Esophagus squamous epithelium (tissue), 5 donors: ENCODE results near the gene KLHL14. TPM values are rescaled to one million over a fixed set of nuclear protein-coding genes. Genes with fewer than 3 reads are reported as not detected.

ENCODE experiments used
- DNase-seq: peaks from one replicate; lab custom pipeline; 2025; lab: John Stamatoyannopoulos, UW
- H3K27ac ChIP-seq, 4 donors: fragments of 200-600 bp; sonication (generic); one replicate each; pipeline ENCODE4 v1.5.1; 2016 to 2019; ENCODE audit warnings: mild to moderate bottlenecking in 1 of 4
- H3K27me3 ChIP-seq, 4 donors: fragments of 200-600 bp; sonication (generic); 1 replicate in 3 of 4; 2 replicates in 1 of 4; pipeline versions ENCODE4 v1.5.1 to v1.6.0; 2017 to 2021; ENCODE audit warnings: antibody characterized with exemption in 1 of 4
- H3K36me3 ChIP-seq, 3 donors: fragments of 200-600 bp; sonication (generic); one replicate each; pipeline ENCODE4 v1.5.1; 2016 to 2019
- H3K4me1 ChIP-seq, 3 donors: fragments of 200-600 bp; sonication (generic); one replicate each; pipeline ENCODE4 v1.5.1; 2017 to 2019
- H3K4me3 ChIP-seq, 4 donors: fragments of 200-600 bp; sonication (generic); 1 replicate in 3 of 4; 2 replicates in 1 of 4; pipeline ENCODE4 v1.5.1; 2016 to 2019; ENCODE audit warnings: mild to moderate bottlenecking in 2 of 4, moderate library complexity in 1 of 4
- H3K9me3 ChIP-seq, 3 donors: fragments of 200-600 bp; sonication (generic); one replicate each; pipeline ENCODE4 v1.5.1; 2016 to 2019
- CTCF ChIP-seq, 6 experiments: fragments of 450-650 bp in 4 of 6; fragments of 200-600 bp in 2 of 6; sonication (generic) in 2 of 6; IDR thresholded peaks; one replicate each; pipeline ENCODE4 v1.5.1; 2016 to 2019; ENCODE audit warnings: antibody characterized with exemption in 6 of 6, mild to moderate bottlenecking in 4 of 6, moderate library complexity in 4 of 6
- POLR2A ChIP-seq, 4 donors: fragments of 450-650 bp; IDR thresholded peaks; one replicate each; pipeline ENCODE4 v1.6.1; 2017; ENCODE audit warnings: antibody characterized with exemption in 4 of 4, mild to moderate bottlenecking in 4 of 4, moderate library complexity in 3 of 4
- WGBS, 2 donors: methylation state at CpG; one replicate each; pipeline ENCODE4 v1.1.5; 2018; 5-methylcytosine and 5-hydroxymethylcytosine counted together
- intact Hi-C: fragments of 100-400 bp; cut with DNase I; formaldehyde crosslinking; loops from one replicate; pipeline ENCODE4 v1.15.0; 2022
- total RNA-seq, 4 donors: library from RNA; depleted of rRNA; stranded (reverse); fragments of >200 nt; gene quantifications; one replicate each; pipeline ENCODE4 v1.1.0, GENCODE V29; 2016
- donor health status: DM: yes; HTN: yes; CAD: no.

The KLHL14 gene
- total RNA-seq, 4 donors from 2014 or later = 0.04 to 0.95 (median 0.42) TPM

GRCh38 chr18:32735781-32736180, 37.0 kb downstream of the KLHL14 start:
- peaks cover 0 to 2% (median 0%) of the 10 kb centered on the region in 3 donors for H3K4me1 ChIP-seq
- intact Hi-C loops = no loop called here
- no peak for DNase-seq
- H3K4me3 ChIP-seq = no peak overlapping the region
- H3K36me3 ChIP-seq = no peaks in the 10 kb centered on the region
- no peak overlapping the region for H3K27ac ChIP-seq
- TF ChIP-seq CTCF (IDR thresholded peaks at IDR 0.05) = no peak
- TF ChIP-seq POLR2A (IDR thresholded peaks at IDR 0.05) = no peak
- no peaks in the 10 kb centered on the region for H3K9me3 ChIP-seq
- H3K27me3 ChIP-seq = no peaks in the 10 kb centered on the region
- 51 to 54% methylated on average over 2 of the region's 2 CpGs for WGBS, 2 donors

GRCh38 chr18:32734442-32734841, 38.4 kb downstream of the KLHL14 start:
- Histone ChIP-seq H3K9me3 (no peaks in the 10 kb centered on the region), H3K36me3 (no peaks in the 10 kb centered on the region), H3K27me3 (no peaks in the 10 kb centered on the region), H3K4me1 (peaks cover 0 to 15% (median 0%) of the 10 kb centered on the region in 3 donors), H3K4me3 (no peak overlapping the region), H3K27ac (no peak overlapping the region)
- WGBS, 2 donors = 87 to 94% methylated on average over 2 of the region's 2 CpGs
- no peak for TF ChIP-seq CTCF (IDR thresholded peaks at IDR 0.05)
- no peak for TF ChIP-seq POLR2A (IDR thresholded peaks at IDR 0.05)
- no peak for DNase-seq
- intact Hi-C loops = no loop called here

- intact Hi-C loops = no loop called here
- Histone ChIP-seq H3K4me3 (no peak overlapping the region), H3K27ac (no peak overlapping the region), H3K36me3 (no peaks in the 10 kb centered on the region), H3K27me3 (no peaks in the 10 kb centered on the region), H3K9me3 (no peaks in the 10 kb centered on the region), H3K4me1 (peaks cover 0 to 17% (median 0%) of the 10 kb centered on the region in 3 donors)
- 88 to 91% methylated on average over 1 of the region's 1 CpG for WGBS, 2 donors
- TF ChIP-seq POLR2A (IDR thresholded peaks at IDR 0.05) = no peak
- TF ChIP-seq CTCF (IDR thresholded peaks at IDR 0.05) = no peak
- DNase-seq = no peak
Measured at GRCh38 chr18:32732165-32732564, 40.7 kb downstream of the KLHL14 start.

- TF ChIP-seq CTCF (IDR thresholded peaks at IDR 0.05) (no peak), POLR2A (IDR thresholded peaks at IDR 0.05) (no peak)
- DNase-seq = no peak
Measured at GRCh38 chr18:32730620-32731091, 42.2 kb downstream of the KLHL14 start.

GRCh38 chr18:32730068-32730467, 42.8 kb downstream of the KLHL14 start:
- Histone ChIP-seq H3K36me3 (no peaks in the 10 kb centered on the region), H3K27ac (peak overlapping the region in 2 of 4 donors; percentile 19 to 63), H3K4me1 (peaks cover 0 to 17% (median 0%) of the 10 kb centered on the region in 3 donors), H3K4me3 (peak overlapping the region; percentile 4 to 61 (median 38)), H3K9me3 (no peaks in the 10 kb centered on the region), H3K27me3 (no peaks in the 10 kb centered on the region)
- intact Hi-C loops = no loop called here
- DNase-seq = no peak
- WGBS, 2 donors = 32% methylated on average over 2 of the region's 2 CpGs
- no peak for TF ChIP-seq CTCF (IDR thresholded peaks at IDR 0.05)
- no peak for TF ChIP-seq POLR2A (IDR thresholded peaks at IDR 0.05)

More at GRCh38 chr18:32730620-32731091, 42.2 kb downstream of the KLHL14 start:
- 26 to 42% methylated on average over 9 of the region's 9 CpGs for WGBS, 2 donors
- Histone ChIP-seq H3K4me3 (peak overlapping the region; percentile 4 to 61 (median 38)), H3K9me3 (no peaks in the 10 kb centered on the region), H3K27ac (peak overlapping the region in 2 of 4 donors; percentile 19 to 63), H3K4me1 (peaks cover 0 to 17% (median 0%) of the 10 kb centered on the region in 3 donors), H3K27me3 (no peaks in the 10 kb centered on the region), H3K36me3 (no peaks in the 10 kb centered on the region)
- intact Hi-C loops = no loop called here
